Activated T-helper 2 cell treated with anti-CD3 and anti-CD28 coated beads, Interferon-gamma antibody, Interleukin-2, Interleukin-4, amounts not matched to agents 10 μg/mL and 5 μg/mL and 100 μg/mL, durations not matched to agents 14 hours and 24 hours and 36 hours (primary cell): ENCODE results near the gene COMT. TPM values are rescaled to one million over a fixed set of nuclear protein-coding genes. Genes with fewer than 3 reads are reported as not detected.
A peak's percentile ranks its signal among the peaks of the same experiment; 100 is the strongest.

Experiments used
- DNase-seq: peaks from one replicate; pipeline ENCODE4 v3.0.0; 2021; ENCODE audit warnings: low spot score
- H3K27ac Mint-ChIP-seq: one replicate; pipeline ENCODE4 v1.8.0; 2021; ENCODE audit warnings: mixed read lengths
- H3K27me3 Mint-ChIP-seq: one replicate; pipeline ENCODE4 v1.8.0; 2021; ENCODE audit warnings: low read depth, mixed read lengths
- H3K36me3 Mint-ChIP-seq: one replicate; pipeline ENCODE4 v1.8.0; 2021; ENCODE audit warnings: low read depth, mixed read lengths
- H3K4me1 Mint-ChIP-seq: one replicate; pipeline ENCODE4 v1.8.0; 2021; ENCODE audit warnings: low read depth, mixed read lengths
- H3K4me3 Mint-ChIP-seq: one replicate; pipeline ENCODE4 v1.8.0; 2021; ENCODE audit warnings: low read depth, mild to moderate bottlenecking, moderate library complexity, mixed read lengths
- H3K9me3 Mint-ChIP-seq: one replicate; pipeline ENCODE4 v1.8.0; 2021; ENCODE audit warnings: mixed read lengths
- intact Hi-C: fragments of 100-400 bp; cut with micrococcal nuclease; formaldehyde crosslinking; loops from one replicate; pipeline ENCODE4 v1.15.1; 2023
- total RNA-seq: library from RNA; stranded (reverse); gene quantifications from 2 replicates; pipeline ENCODE4 v1.2.3, GENCODE V29; 2022

COMT gene
- total RNA-seq, 1 donor from 2014 or later: 93.4 TPM

DNA sequence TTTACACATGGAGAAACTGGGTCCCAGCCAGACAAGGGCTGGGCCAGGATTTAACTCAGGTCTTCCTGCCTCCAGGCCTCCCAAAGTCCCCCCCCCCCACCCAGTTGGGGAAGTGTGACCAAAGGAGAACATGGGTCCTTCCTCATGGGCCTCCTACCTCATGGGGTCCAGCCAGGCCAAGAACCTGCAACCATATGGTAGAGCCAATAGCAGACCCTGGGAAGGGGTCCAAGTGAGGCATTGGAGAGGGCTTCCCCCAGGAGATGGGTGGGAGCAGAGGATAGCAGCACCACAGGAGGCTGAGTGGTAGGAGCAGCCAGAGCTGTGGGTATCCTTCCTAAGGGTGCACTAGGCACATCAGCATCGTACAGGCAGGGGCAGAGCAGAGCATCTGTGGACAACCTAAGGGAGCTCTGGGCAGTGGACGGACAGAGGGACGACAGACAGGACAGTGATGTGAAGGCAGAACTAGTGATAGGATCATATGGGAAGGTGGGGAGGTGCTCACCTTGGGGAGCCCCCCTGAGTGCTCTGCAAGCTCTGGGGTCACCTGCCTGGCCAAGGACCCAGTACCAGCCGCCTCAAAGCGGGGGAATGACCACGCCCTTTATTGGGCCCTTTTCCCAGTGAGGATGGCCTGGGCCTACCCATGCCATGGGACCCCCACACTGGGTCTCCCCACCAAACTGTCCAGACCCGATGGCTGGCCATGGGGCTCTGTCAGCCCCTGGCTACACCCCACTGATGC lies 70.6 kb downstream of the COMT start:
- H3K4me3 Mint-ChIP-seq: no peak overlapping the region

DNA sequence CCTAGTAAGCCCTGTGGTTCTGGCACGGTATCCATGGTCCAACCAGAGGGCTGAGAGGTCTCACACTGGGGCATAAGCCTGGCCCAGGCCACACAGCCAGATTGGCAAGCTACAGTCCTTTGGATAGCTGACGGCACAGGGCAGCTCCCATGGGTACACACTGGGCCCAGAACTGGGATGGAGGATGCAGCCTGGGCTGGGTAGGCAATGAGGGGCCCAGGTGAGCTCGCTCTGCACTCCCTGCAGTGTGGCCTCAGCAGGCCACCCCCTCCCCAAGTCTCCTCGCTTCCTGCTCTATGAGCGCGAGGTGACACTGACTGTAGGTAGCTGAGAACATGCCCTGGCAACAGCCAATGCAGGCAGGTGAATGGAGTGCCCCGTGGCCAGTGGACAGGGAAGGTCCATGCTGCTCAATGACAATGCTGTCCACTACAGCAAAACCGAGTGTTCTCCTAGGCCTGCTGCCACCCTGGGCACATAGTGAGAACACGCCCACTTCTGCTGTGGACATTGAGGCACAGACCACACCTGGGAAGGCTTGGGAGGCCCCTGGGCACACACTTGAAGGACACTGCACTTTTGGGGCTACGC lies 71.3 kb downstream of the COMT start:
- H3K9me3 Mint-ChIP-seq: no peaks in the 10 kb centered on the region
- H3K4me1 Mint-ChIP-seq: peaks cover 2% of the 10 kb centered on the region
- H3K4me3 Mint-ChIP-seq: no peak overlapping the region
- no peaks in the 10 kb centered on the region for H3K36me3 Mint-ChIP-seq
- peaks cover 13% of the 10 kb centered on the region for H3K27me3 Mint-ChIP-seq
- intact Hi-C loops: no loop called here
- DNase-seq: no peak
- no peak overlapping the region for H3K27ac Mint-ChIP-seq

More for the DNA sequence above, 70.6 kb downstream of the COMT start:
- no peak for DNase-seq
- no peaks in the 10 kb centered on the region for H3K9me3 Mint-ChIP-seq
- intact Hi-C loops: no loop called here
- H3K4me1 Mint-ChIP-seq: peaks cover 2% of the 10 kb centered on the region
- H3K27me3 Mint-ChIP-seq: peaks cover 12% of the 10 kb centered on the region
- H3K36me3 Mint-ChIP-seq: no peaks in the 10 kb centered on the region
- no peak overlapping the region for H3K27ac Mint-ChIP-seq

DNA sequence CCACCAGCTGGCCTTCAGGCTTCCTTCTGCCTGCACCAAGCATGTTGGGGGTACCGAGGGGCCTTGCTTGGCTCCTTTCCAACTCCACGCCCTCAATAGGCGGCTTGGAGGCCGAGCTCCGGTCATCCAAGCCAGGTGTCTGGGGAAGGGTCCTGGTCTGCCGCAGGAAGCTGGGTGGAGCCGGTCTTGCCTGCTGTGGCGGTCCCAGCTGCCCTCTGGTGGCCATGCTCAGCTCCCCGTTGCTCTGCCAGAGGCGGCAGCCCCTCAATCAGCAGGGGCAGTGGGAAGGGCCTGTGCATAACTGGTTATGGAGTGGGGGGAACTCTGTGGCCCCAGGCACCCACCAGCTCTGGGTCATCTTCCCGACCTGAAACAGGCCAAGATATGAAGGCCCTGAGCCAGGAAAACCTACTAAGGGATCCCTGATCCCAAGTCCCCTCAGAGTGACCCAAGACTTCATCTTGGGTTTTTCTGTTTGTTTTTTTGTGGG lies 71.9 kb downstream of the COMT start:
- Mint-ChIP-seq H3K36me3 (no peaks in the 10 kb centered on the region), H3K4me3 (no peak overlapping the region), H3K9me3 (no peaks in the 10 kb centered on the region), H3K4me1 (peaks cover 2% of the 10 kb centered on the region), H3K27ac (no peak overlapping the region), H3K27me3 (peaks cover 18% of the 10 kb centered on the region)
- intact Hi-C loops: no loop called here
- DNase-seq: no peak

- Mint-ChIP-seq H3K4me3 (peak overlapping the region; percentile 40), H3K4me1 (peaks cover 2% of the 10 kb centered on the region), H3K36me3 (no peaks in the 10 kb centered on the region), H3K27ac (no peak overlapping the region), H3K9me3 (no peaks in the 10 kb centered on the region), H3K27me3 (peaks cover 19% of the 10 kb centered on the region)
- DNase-seq: no peak
- intact Hi-C loops: no loop called here
Observed at GRCh38 chr22:20014526-20015186, 73.1 kb downstream of the COMT start.

GRCh38 chr22:20015187-20015625 lies 73.6 kb downstream of the COMT start:
- no peaks in the 10 kb centered on the region for H3K36me3 Mint-ChIP-seq
- H3K9me3 Mint-ChIP-seq: no peaks in the 10 kb centered on the region
- intact Hi-C loops: no loop called here
- H3K4me3 Mint-ChIP-seq: peak overlapping the region; percentile 40
- peaks cover 19% of the 10 kb centered on the region for H3K27me3 Mint-ChIP-seq
- H3K27ac Mint-ChIP-seq: no peak overlapping the region
- DNase-seq: no peak
- H3K4me1 Mint-ChIP-seq: peaks cover 3% of the 10 kb centered on the region

DNA sequence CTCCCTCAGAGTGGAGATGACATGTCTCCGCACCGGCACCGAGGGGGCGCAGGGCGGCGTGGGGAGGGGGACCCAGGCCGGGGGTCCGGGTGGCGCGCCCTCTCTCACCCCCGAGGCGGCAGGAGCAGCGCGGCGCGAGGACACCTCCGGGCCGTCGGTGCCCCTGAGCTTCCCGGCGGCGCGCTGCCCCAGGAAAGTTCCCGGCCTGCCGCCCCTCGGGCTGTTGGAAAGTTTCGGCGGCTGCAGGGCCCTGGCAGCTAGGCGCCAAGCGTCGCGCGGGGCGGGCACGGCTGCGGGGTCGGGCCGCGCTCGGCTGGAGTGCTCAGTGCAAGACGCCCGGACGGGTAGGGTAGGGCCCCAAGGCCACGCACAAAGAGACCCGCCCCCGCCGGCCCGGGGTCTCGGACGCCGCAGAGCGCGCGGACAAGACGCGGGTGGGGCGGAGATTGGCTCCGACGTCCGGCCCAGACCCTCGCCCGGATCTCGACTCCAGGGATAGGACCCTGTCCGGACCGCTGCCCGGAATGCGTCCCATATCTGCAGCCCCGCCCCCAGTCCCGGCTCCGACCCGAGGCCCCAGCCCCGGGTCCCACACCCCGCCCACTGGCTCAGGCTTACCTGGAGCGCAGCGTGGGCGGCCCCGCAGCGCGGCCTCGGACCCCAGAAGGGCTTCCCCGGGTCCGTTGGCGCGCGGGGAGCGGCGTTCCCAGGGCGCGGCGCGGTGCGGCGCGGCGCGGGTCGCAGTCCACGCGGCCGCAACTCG lies 74.6 kb downstream of the COMT start:
- intact Hi-C loops: no loop called here
- H3K4me3 Mint-ChIP-seq: no peak overlapping the region
- no peaks in the 10 kb centered on the region for H3K36me3 Mint-ChIP-seq
- H3K9me3 Mint-ChIP-seq: no peaks in the 10 kb centered on the region
- H3K27ac Mint-ChIP-seq: no peak overlapping the region
- H3K4me1 Mint-ChIP-seq: peaks cover 8% of the 10 kb centered on the region
- peaks cover 19% of the 10 kb centered on the region for H3K27me3 Mint-ChIP-seq
- DNase-seq: no peak

DNA sequence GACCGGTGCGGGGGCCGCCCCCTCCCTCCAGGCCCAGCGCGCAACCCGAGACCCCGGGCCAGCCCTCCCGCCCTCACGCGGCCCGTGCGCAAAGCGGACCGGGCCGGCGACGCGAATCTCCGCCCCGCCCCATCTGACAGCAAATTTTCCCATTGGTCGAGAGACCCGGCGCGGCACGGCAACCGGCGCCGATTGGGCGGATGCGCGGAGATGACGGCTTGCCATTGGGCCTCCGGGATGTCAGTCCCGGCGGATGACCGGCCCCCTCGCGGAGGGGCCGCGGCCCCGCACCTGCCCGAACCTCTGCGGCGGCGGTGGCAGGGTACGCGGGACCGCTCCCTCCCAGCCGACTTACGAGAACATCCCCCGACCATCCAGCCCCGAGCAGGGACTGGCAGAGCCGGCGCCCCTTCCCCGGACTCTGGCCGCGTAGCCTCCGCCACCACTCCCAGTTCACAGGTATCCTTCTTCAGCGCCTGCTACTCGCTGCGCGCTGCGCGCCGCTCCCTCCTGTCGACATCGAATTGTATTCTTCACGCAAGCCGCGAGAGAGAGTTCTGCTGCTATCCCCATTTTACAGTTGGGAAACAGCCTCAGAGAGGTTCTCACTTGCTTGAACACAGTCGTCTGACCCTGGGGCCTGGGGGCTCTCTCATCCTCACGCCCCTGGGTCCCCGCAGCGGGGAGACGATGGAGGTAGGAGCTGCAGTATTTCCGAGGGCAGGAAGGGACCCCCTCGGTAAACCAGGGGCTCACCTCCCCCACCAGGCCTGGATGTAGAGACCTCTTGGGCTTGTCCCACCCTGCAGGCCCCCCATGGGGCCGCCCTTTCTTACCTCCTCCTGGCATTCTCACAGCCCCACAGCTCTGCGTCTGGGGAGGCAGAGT lies 75.4 kb downstream of the COMT start, which contains the start of gene ARVCF:
Gene ARVCF, minus strand, starts transcription at position 90 of the 888 bp plus-strand sequence. CDS start 26,029 bp downstream, outside the sequence.
- H3K9me3 Mint-ChIP-seq: no peaks in the 10 kb centered on the region
- peak; percentile 90 for DNase-seq
- intact Hi-C loops: no loop called here
- H3K4me1 Mint-ChIP-seq: peaks cover 11% of the 10 kb centered on the region
- peak within 1 kb of the TSS; percentile 82 for H3K4me3 Mint-ChIP-seq
- no peak within 1 kb of the TSS for H3K27ac Mint-ChIP-seq
- peaks cover 2% of the 10 kb centered on the region for H3K36me3 Mint-ChIP-seq
- peaks cover 19% of the 10 kb centered on the region for H3K27me3 Mint-ChIP-seq

- intact Hi-C loops: no loop called here
- no peak for DNase-seq
Observed at GRCh38 chr22:20017622-20017958, 76.0 kb downstream of the COMT start.

GRCh38 chr22:20018001-20018400 lies 76.4 kb downstream of the COMT start:
- peaks cover 18% of the 10 kb centered on the region for H3K4me1 Mint-ChIP-seq
- no peaks in the 10 kb centered on the region for H3K9me3 Mint-ChIP-seq
- H3K36me3 Mint-ChIP-seq: peaks cover 4% of the 10 kb centered on the region
- H3K27ac Mint-ChIP-seq: no peak overlapping the region
- intact Hi-C loops: no loop called here
- H3K4me3 Mint-ChIP-seq: peak overlapping the region; percentile 82
- DNase-seq: no peak
- peaks cover 19% of the 10 kb centered on the region for H3K27me3 Mint-ChIP-seq

More at GRCh38 chr22:20017622-20017958, 76.0 kb downstream of the COMT start:
- no peak overlapping the region for H3K27ac Mint-ChIP-seq
- peak overlapping the region; percentile 82 for H3K4me3 Mint-ChIP-seq
- H3K4me1 Mint-ChIP-seq: peaks cover 17% of the 10 kb centered on the region
- H3K36me3 Mint-ChIP-seq: peaks cover 4% of the 10 kb centered on the region
- H3K27me3 Mint-ChIP-seq: peaks cover 19% of the 10 kb centered on the region
- no peaks in the 10 kb centered on the region for H3K9me3 Mint-ChIP-seq
